A549 (cell line): ENCODE measurements around the gene NAT8L. TPM values are rescaled to one million over a fixed set of nuclear protein-coding genes. Genes with fewer than 3 reads are reported as not detected.

Experiments used
- ATAC-seq, 2 experiments: fragments of 200-7000 bp in 1 of 2; fragments of >200 bp in 1 of 2; cut with Nextera tagmentation in 1 of 2; cut with Tn5 transposase in 1 of 2; 3 replicates each; pipeline versions ENCODE4 v1.8.0 to v1.9.1; 2018 to 2020; ENCODE audit warnings: mild to moderate bottlenecking in 1 of 2, moderate library complexity in 1 of 2
- CTCF ChIA-PET: fragments of 300-600 bp; sonication (Branson Sonifier 250); formaldehyde crosslinking; extraction: SDS; loops from one replicate; lab custom pipeline; 2021; ENCODE audit warnings: antibody characterized with exemption, inconsistent platforms; lab: Yijun Ruan, JAX
- POLR2A ChIA-PET: fragments of 350-600 bp; formaldehyde crosslinking; extraction: SDS; loops from one replicate; lab custom pipeline; 2021; ENCODE audit warnings: antibody characterized with exemption, inconsistent platforms; lab: Yijun Ruan, JAX
- DNase-seq, 2 experiments: peaks; one replicate each; pipeline versions ENCODE4 v3.0.0 to v3.0.0-alpha.2; 2011 to 2016; ENCODE audit warnings: low read depth in 1 of 2, low spot score in 1 of 2
- FAIRE-seq: peaks from 2 replicates; lab custom pipeline; 2011; peaks lifted over from hg19 to GRCh38; lab: Jason Lieb, UNC
- H3K27ac ChIP-seq, 2 experiments: fragments of >200 bp; sonication (Bioruptor Twin); formaldehyde crosslinking; 3 replicates each; pipeline ENCODE4 v1.5.1; 2016 to 2017
- H3K4me1 ChIP-seq: fragments of >200 bp; sonication (Bioruptor Twin); formaldehyde crosslinking; 3 replicates; pipeline ENCODE4 v1.6.1; 2016
- H3K4me2 ChIP-seq: fragments of >200 bp; sonication (Bioruptor Twin); formaldehyde crosslinking; 3 replicates; pipeline ENCODE4 v1.6.1; 2016
- H3K4me3 ChIP-seq: fragments of >200 bp; sonication (Bioruptor Twin); formaldehyde crosslinking; 3 replicates; pipeline ENCODE4 v1.5.1; 2016
- H3K9me3 ChIP-seq: fragments of >200 bp; sonication (Bioruptor Twin); formaldehyde crosslinking; 3 replicates; pipeline ENCODE4 v1.6.1; 2016
- CHD4 ChIP-seq: fragments of 200-600 bp; sonication (generic); IDR thresholded peaks from 2 replicates; pipeline ENCODE4 v1.6.1; 2016; ENCODE audit warnings: antibody characterized with exemption, mild to moderate bottlenecking, borderline replicate concordance
- FOSL2 ChIP-seq, 2 experiments: fragments of 450-650 bp in 1 of 2; fragments of >200 bp in 1 of 2; sonication (Bioruptor Twin) in 1 of 2; formaldehyde crosslinking; IDR thresholded peaks; 2 replicates each; pipeline versions ENCODE4 v1.5.0 to v1.6.1; 2016 to 2020; ENCODE audit warnings: mild to moderate bottlenecking in 1 of 2, moderate library complexity in 1 of 2
- HOXA7 ChIP-seq: fragments of 250-450 bp; sonication (Bioruptor Pico); IDR thresholded peaks from 2 replicates; pipeline ENCODE4 v1.5.0; 2020; ENCODE audit warnings: mild to moderate bottlenecking, moderate library complexity
- HOXB5 ChIP-seq: fragments of 250-450 bp; sonication (Bioruptor Pico); IDR thresholded peaks from 2 replicates; pipeline ENCODE4 v1.5.0; 2020; ENCODE audit warnings: mild to moderate bottlenecking, moderate library complexity
- JUNB ChIP-seq: fragments of >200 bp; sonication (Bioruptor Twin); formaldehyde crosslinking; IDR thresholded peaks from 2 replicates; pipeline ENCODE4 v1.6.1; 2016
- NFE2L2 ChIP-seq: fragments of 150-350 bp; conservative IDR thresholded peaks from 2 replicates; pipeline ENCODE4 v1.6.1; 2014; ENCODE audit warnings: low read length
- NR3C1 ChIP-seq: fragments of >200 bp; sonication (Bioruptor Twin); formaldehyde crosslinking; IDR thresholded peaks from 3 replicates; pipeline ENCODE4 v1.6.1; 2017
- RCOR1 ChIP-seq: fragments of 150-350 bp; IDR thresholded peaks from 2 replicates; pipeline ENCODE4 v1.6.1; 2014; ENCODE audit warnings: antibody characterized with exemption, low read length, low read depth
- REST ChIP-seq: fragments of 200-600 bp; sonication (generic); IDR thresholded peaks from 2 replicates; pipeline ENCODE4 v1.6.1; 2016; ENCODE audit warnings: antibody characterized with exemption, mild to moderate bottlenecking, moderate library complexity
- RNF2 ChIP-seq: fragments of 200-600 bp; sonication (generic); IDR thresholded peaks from 2 replicates; pipeline ENCODE4 v1.6.1; 2016; ENCODE audit warnings: low read depth, mild to moderate bottlenecking, antibody characterized with exemption, moderate library complexity, borderline replicate concordance
- SMC3 ChIP-seq: fragments of >200 bp; sonication (Bioruptor Twin); formaldehyde crosslinking; IDR thresholded peaks from 3 replicates; pipeline ENCODE4 v1.6.1; 2018; ENCODE audit warnings: inconsistent platforms
- TFCP2L1 ChIP-seq: fragments of 250-450 bp; sonication (Bioruptor Pico); IDR thresholded peaks from 2 replicates; pipeline ENCODE4 v1.5.0; 2021; ENCODE audit warnings: mild to moderate bottlenecking
- USF2 ChIP-seq: fragments of 450-650 bp; IDR thresholded peaks from 2 replicates; pipeline ENCODE4 v1.6.1; 2014; ENCODE audit warnings: antibody characterized with exemption
- ZNF302 ChIP-seq: fragments of 250-450 bp; sonication (Bioruptor Pico); IDR thresholded peaks from 2 replicates; pipeline ENCODE4 v1.9.0; 2021; ENCODE audit warnings: inconsistent platforms, mild to moderate bottlenecking, moderate library complexity
- WGBS: methylation state at CpG from one replicate; pipeline ENCODE4 v1.1.6; 2017; ENCODE audit errors: missing lambda C conversion rate; 5-methylcytosine and 5-hydroxymethylcytosine counted together
- polyA plus RNA-seq, 4 experiments: library from polyadenylated mRNA; depleted of rRNA in 3 of 4; stranded (reverse); fragments of >200 nt; fragmentation: RNase III in 1 of 4; extraction: RNeasy Plus Mini Kit Qiagen cat#74134 plus additional on column Dnase treatment in 1 of 4; gene quantifications; 2 replicates in 3 of 4; 3 replicates in 1 of 4; pipeline ENCODE4 v1.2.3, GENCODE V29; 2011 to 2017
- TF ChIP-seq, protein P1 (sequence below): fragments of >200 bp; sonication (Bioruptor Twin); formaldehyde crosslinking; IDR thresholded peaks from 3 replicates; pipeline ENCODE4 v1.6.1; 2016
- TF ChIP-seq, protein P2 (sequence below): fragments of >200 bp; sonication (Bioruptor Twin); formaldehyde crosslinking; IDR thresholded peaks from 2 replicates; pipeline ENCODE4 v1.6.1; 2016

NAT8L gene
- polyA plus RNA-seq, 2 of the 4 experiments (the other 2 are of a cell fraction) = 2.6 to 8.2 TPM

DNA sequence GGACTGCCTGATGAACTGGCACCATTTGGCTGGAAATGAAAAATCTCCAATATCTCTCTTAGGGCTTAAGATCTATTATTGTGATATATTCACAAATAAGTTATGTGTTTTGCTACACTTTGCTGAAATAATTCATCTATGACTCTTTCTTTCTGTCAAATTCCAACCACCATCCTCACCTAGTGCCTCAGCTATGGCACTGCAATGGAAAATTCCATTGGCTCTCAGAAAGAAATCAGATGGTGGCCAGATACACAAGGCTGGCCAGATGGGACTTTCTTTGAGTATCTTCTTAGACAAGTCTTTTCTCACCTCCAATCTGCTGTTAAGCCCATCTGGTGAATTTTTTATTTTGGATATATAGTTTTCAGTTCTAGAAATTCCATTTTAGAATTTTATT lies 28.0 kb downstream of the NAT8L start:
- Histone ChIP-seq H3K4me3 (no peak overlapping the region), H3K9me3 (no peaks in the 10 kb centered on the region), H3K4me1 (no peaks in the 10 kb centered on the region), H3K4me2 (no peak overlapping the region), H3K27ac (no peak overlapping the region)
- CTCF ChIA-PET = interaction anchor here (0.6 kb wide), 1 partner anchor 89 kb away, joined by 3 read pairs; no protein-coding TSS in a partner anchor
- DNase-seq (no peak), ATAC-seq (no peak), FAIRE-seq (no peak)
- POLR2A ChIA-PET = no interaction called here
- TF ChIP-seq FOSL2 (IDR thresholded peaks at IDR 0.05) (no peak), FOSL2 (CRISPR knock-in tag; IDR thresholded peaks at IDR 0.05) (no peak)

DNA sequence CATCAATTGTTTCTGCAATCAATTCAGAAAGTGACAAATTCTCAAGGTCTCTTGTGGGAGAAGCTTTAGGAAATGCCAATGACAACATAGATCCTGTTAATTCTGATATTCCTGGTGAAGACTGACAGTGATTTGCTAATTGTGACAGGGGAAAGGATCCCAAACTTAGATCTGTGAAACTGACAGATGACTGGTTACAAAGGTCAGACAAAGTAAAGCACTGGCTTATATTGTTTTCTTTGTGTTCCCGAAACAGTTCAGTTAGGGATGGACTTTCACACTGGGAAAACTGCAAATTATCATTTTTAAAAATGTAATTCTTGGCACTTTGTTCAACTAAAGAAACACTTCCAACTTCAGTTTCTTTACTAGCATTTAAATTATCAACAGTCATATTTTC lies 30.1 kb downstream of the NAT8L start:
- Histone ChIP-seq H3K27ac (no peak overlapping the region), H3K4me3 (no peak overlapping the region)
- FAIRE-seq (no peak), DNase-seq (no peak)
- TF ChIP-seq USF2 (no peak), JUNB (no peak), NR3C1 (no peak), RCOR1 (no peak), SMC3 (no peak), CHD4 (no peak), HOXB5 (no peak), RNF2 (no peak), TFCP2L1 (CRISPR knock-in tag) (no peak), REST (no peak)
- TF ChIP-seq, protein P1, sequence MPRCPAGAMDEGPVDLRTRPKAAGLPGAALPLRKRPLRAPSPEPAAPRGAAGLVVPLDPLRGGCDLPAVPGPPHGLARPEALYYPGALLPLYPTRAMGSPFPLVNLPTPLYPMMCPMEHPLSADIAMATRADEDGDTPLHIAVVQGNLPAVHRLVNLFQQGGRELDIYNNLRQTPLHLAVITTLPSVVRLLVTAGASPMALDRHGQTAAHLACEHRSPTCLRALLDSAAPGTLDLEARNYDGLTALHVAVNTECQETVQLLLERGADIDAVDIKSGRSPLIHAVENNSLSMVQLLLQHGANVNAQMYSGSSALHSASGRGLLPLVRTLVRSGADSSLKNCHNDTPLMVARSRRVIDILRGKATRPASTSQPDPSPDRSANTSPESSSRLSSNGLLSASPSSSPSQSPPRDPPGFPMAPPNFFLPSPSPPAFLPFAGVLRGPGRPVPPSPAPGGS = no peak
- TF ChIP-seq, all 56 proteins: peak for 0
- H3K4me1 ChIP-seq = no peaks in the 10 kb centered on the region
- no peak for ATAC-seq
- no peaks in the 10 kb centered on the region for H3K9me3 ChIP-seq
- CTCF ChIA-PET = no interaction called here
- no peak overlapping the region for H3K4me2 ChIP-seq
- POLR2A ChIA-PET = no interaction called here
- WGBS = 82% methylated on average over 1 of the region's 1 CpG

DNA sequence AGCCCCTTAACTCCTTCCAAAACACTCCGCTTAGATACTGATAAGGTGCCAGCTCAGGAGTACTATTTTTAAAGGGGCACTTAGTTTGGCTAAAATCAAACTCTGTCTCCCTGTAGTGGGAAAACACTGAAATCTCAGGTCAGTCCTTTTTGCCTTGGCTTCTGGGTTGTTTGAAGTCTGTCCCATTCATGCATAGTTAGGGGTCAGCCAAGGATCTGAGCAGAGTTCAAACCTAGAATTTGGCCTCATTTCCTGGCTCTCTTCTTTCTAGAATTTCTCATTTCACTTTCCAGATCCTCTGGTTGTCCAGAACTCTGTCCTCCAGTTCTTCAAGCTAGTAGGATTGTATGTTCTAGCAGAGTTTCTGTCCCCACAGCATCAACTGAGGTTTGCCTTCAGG lies 31.5 kb downstream of the NAT8L start:
- CTCF ChIA-PET = no interaction called here
- Histone ChIP-seq H3K4me2 (no peak overlapping the region), H3K27ac (no peak overlapping the region), H3K9me3 (no peaks in the 10 kb centered on the region), H3K4me3 (no peak overlapping the region), H3K4me1 (no peaks in the 10 kb centered on the region)
- POLR2A ChIA-PET = no interaction called here
- WGBS = 94% methylated on average over 1 of the region's 1 CpG
- ATAC-seq (no peak), FAIRE-seq (no peak), DNase-seq (no peak)
- TF ChIP-seq REST (no peak), NFE2L2 (no peak), USF2 (no peak), HOXA7 (CRISPR knock-in tag) (no peak), ZNF302 (CRISPR knock-in tag) (no peak)
- TF ChIP-seq, protein P2, sequence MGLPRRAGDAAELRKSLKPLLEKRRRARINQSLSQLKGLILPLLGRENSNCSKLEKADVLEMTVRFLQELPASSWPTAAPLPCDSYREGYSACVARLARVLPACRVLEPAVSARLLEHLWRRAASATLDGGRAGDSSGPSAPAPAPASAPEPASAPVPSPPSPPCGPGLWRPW = no peak
